ENCODE data around the gene MED13.

GRCh38 chr17:62045517-62045916 lies 19.6 kb downstream of the MED13 start:
- TF ChIP-seq POLR2AphosphoS5 (IDR thresholded peaks at IDR 0.05; ENCODE audit: low read depth, low read length): no peak
- no peak for TF ChIP-seq POLR2A (IDR thresholded peaks at IDR 0.05; ENCODE audit: low read depth, low read length)

Data from GM12892 (cell line).